Kidney (tissue), 14 donors: ENCODE data around the gene QSOX1. TPM values are rescaled to one million over a fixed set of nuclear protein-coding genes. Genes with fewer than 3 reads are reported as not detected.

ENCODE experiments used
- DNase-seq, 5 donors: peaks; one replicate each; pipeline ENCODE4 v3.0.0-alpha.2; 2013 to 2020
- FAIRE-seq: peaks from 2 replicates; lab custom pipeline; 2012; peaks lifted over from hg19 to GRCh38; lab: Jason Lieb, UNC
- H3K27ac ChIP-seq, 2 donors: one replicate each; pipeline ENCODE4 v1.7.0; 2013; ENCODE audit warnings: low read depth in 2 of 2, low read length in 2 of 2, inconsistent platforms in 1 of 2
- H3K27me3 ChIP-seq: one replicate; pipeline ENCODE4 v1.7.1; 2013; ENCODE audit warnings: low read length, inconsistent platforms; ENCODE audit not compliant: control insufficient read depth, insufficient read depth
- H3K36me3 ChIP-seq, 3 donors: one replicate each; pipeline versions ENCODE4 v1.7.0 to v1.7.1; 2013; ENCODE audit warnings: low read length in 3 of 3, control low read depth in 1 of 3, inconsistent platforms in 1 of 3; ENCODE audit not compliant: insufficient read depth in 3 of 3, control insufficient read depth in 2 of 3
- H3K4me1 ChIP-seq, 3 donors: one replicate each; pipeline versions ENCODE4 v1.7.0 to v1.7.1; 2013; ENCODE audit warnings: low read length in 3 of 3, inconsistent platforms in 1 of 3, low read depth in 1 of 3; ENCODE audit not compliant: control insufficient read depth in 2 of 3, insufficient read depth in 2 of 3
- H3K4me3 ChIP-seq, 3 donors: one replicate each; pipeline versions ENCODE4 v1.7.0 to v1.8.1; 2013; ENCODE audit warnings: low read length in 3 of 3, control low read depth in 1 of 3, inconsistent platforms in 1 of 3
- H3K9ac ChIP-seq, 3 donors: one replicate each; pipeline versions ENCODE4 v1.7.0 to v1.7.1; 2013; ENCODE audit warnings: low read length in 3 of 3, control low read depth in 1 of 3, inconsistent platforms in 1 of 3
- H3K9me3 ChIP-seq, 3 donors: one replicate each; pipeline versions ENCODE4 v1.7.0 to v1.7.1; 2013; ENCODE audit warnings: low read length in 3 of 3, control low read depth in 1 of 3, inconsistent platforms in 1 of 3; ENCODE audit not compliant: control insufficient read depth in 2 of 3, insufficient read depth in 1 of 3
- CTCF ChIP-seq: IDR thresholded peaks from 3 replicates; pipeline ENCODE4 v1.5.1; 2012; ENCODE audit warnings: mild to moderate bottlenecking, moderate library complexity, borderline replicate concordance; ENCODE audit not compliant: insufficient read depth; ENCODE audit errors: extremely low read depth
- intact Hi-C: fragments of 100-400 bp; cut with DNase I; formaldehyde crosslinking; loops from one replicate; pipeline ENCODE4 v1.11.1; 2022
- polyA plus RNA-seq: library from polyadenylated mRNA; stranded (reverse); fragments of 350-450 nt; fragmentation: Illumina TruSeq; extraction: RNeasy Lipid Tissue Mini Kit (QIAGEN cat#74804); gene quantifications from one replicate; pipeline ENCODE4 v1.2.3, GENCODE V29; 2014; ENCODE audit warnings: low read depth, low replicate concordance; ENCODE audit not compliant: insufficient read depth
- total RNA-seq: library from RNA; stranded (reverse); fragmentation: NEBNext Ultra II Directional; extraction: Animal tissue kit (Norgen Biotek cat#: 25700); gene quantifications from one replicate; pipeline ENCODE4 v1.2.1, GENCODE V29; 2021
- donor health status: control.
- donor health status: control.
- donor health status: control.
- donor health status: control.
- donor health status: control.
- donor health status: DM: yes; HTN: yes; CAD: no.
- donor health status: Normal renal cell carcinoma (clear cell type).

Gene QSOX1
- total and polyA plus RNA-seq, 2 donors from 2014 or later: 94.5 to 111 TPM

DNA sequence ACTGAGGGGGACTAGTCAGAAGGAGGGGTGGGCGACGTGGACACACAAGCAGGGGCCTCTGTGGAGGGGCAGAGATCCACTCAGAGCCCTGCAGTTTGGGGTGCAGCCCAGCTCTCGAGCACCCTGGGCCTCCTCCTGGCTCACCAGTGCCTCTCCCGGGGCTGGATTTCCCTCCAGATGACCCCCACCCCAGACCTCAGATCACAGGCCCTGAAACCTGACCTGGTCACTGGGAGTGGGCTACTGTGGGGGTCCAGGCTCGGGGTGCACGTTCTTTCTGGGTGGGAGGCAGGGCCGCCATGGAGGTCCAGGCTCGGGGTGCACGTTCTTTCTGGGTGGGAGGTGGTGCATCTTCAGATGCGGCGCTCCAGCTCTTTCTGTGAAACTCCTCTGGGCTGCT is 65.1 kb downstream of the QSOX1 start:
- Histone ChIP-seq H3K9me3 (no peaks in the 10 kb centered on the region), H3K36me3 (no peaks in the 10 kb centered on the region), H3K4me1 (no peaks in the 10 kb centered on the region), H3K4me3 (no peak overlapping the region), H3K9ac (no peak overlapping the region), H3K27ac (no peak overlapping the region), H3K27me3 (peaks cover 11% of the 10 kb centered on the region)
- no peak for TF ChIP-seq CTCF
- FAIRE-seq (no peak), DNase-seq (no peak)
- intact Hi-C loops: no loop called here

DNA sequence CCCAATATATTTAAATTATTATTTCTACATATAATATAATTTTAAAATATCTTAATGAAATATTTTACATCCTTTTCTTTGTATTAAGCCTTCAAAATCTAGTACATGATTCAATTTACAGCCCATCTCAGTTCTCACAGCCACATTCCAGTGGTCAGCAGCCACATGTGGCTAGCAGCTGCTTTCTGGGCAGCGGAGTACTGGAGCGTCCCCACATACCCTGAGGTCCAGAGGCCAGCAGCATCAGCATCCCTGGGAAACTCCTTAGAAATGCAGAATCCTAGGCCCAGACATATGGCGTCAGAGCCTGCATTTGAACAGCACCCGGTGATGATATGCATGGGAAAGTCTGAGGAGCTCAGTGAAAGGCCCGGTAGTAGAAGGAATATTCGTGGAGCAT is 66.8 kb downstream of the QSOX1 start:
- FAIRE-seq: no peak
- Histone ChIP-seq H3K27ac (no peak overlapping the region), H3K9ac (no peak overlapping the region), H3K4me3 (no peak overlapping the region), H3K4me1 (no peaks in the 10 kb centered on the region), H3K9me3 (no peaks in the 10 kb centered on the region), H3K36me3 (no peaks in the 10 kb centered on the region), H3K27me3 (peaks cover 21% of the 10 kb centered on the region)
- no peak for DNase-seq
- intact Hi-C loops: no loop called here
- no peak for TF ChIP-seq CTCF

- Histone ChIP-seq H3K4me3 (no peak overlapping the region), H3K9me3 (no peaks in the 10 kb centered on the region), H3K27me3 (peaks cover 45% of the 10 kb centered on the region), H3K4me1 (peaks cover 0 to 8% (median 0%) of the 10 kb centered on the region in 3 donors), H3K27ac (no peak overlapping the region), H3K9ac (no peak overlapping the region), H3K36me3 (no peaks in the 10 kb centered on the region)
- DNase-seq (no peak), FAIRE-seq (no peak)
- intact Hi-C loops: no loop called here
- TF ChIP-seq CTCF: no peak
These were observed 70.2 kb downstream of the QSOX1 start for GRCh38 chr1:180224902-180225301.

DNA sequence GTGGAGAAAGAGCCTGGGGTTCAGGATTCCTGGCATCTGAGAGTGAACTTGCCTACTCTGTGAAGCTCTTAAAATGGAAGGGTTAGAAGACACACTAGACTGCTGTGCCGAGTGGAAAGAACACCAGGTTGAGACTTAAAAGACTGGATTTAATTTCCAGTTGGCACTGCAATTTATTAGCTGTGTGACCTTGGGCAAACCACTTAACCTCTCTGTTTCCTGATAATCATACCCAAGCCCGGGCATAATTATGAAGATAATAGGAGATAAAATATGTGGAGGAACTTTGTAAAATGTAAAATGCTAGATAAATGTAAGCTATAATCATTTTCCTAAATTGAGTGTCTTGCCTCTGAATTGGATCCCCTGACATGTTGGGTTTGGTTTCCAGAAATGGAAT is 70.7 kb downstream of the QSOX1 start:
- intact Hi-C loops: no loop called here
- peaks cover 0 to 9% (median 0%) of the 10 kb centered on the region in 3 donors for H3K4me1 ChIP-seq
- H3K36me3 ChIP-seq: no peaks in the 10 kb centered on the region
- no peak overlapping the region for H3K9ac ChIP-seq
- DNase-seq (no peak), FAIRE-seq (no peak)
- TF ChIP-seq CTCF: no peak
- no peaks in the 10 kb centered on the region for H3K9me3 ChIP-seq
- no peak overlapping the region for H3K4me3 ChIP-seq
- H3K27ac ChIP-seq: no peak overlapping the region
- H3K27me3 ChIP-seq: peaks cover 46% of the 10 kb centered on the region
